HepG2 (cell line): ENCODE measurements around the gene HNF1B. TPM values are rescaled to one million over a fixed set of nuclear protein-coding genes. Genes with fewer than 3 reads are reported as not detected.
A peak's percentile ranks its signal among the peaks of the same experiment; 100 is the strongest.

ENCODE experiments used
- ATAC-seq: fragments of 200-7000 bp; cut with Tn5 transposase; 3 replicates; pipeline ENCODE4 v1.9.1; 2020; ENCODE audit warnings: mild to moderate bottlenecking, moderate library complexity
- BruUV-seq: library from RNA; stranded (reverse); fragments of 400-500 nt; replicated peaks from 2 replicates; lab custom pipeline; 2021; lab: Mats Ljungman, UMichigan
- CTCF ChIA-PET: fragments of 300-600 bp; formaldehyde crosslinking; extraction: SDS; loops from one replicate; lab custom pipeline; 2021; ENCODE audit warnings: low total read pairs, inconsistent platforms, low intra/inter-chr PET ratio; lab: Yijun Ruan, JAX
- POLR2A ChIA-PET: fragments of 350-600 bp; sonication (Branson Sonifier 250); formaldehyde crosslinking; loops from one replicate; lab custom pipeline; 2020; ENCODE audit warnings: antibody characterized with exemption, inconsistent platforms; lab: Yijun Ruan, JAX
- DNase-seq: peaks from one replicate; pipeline ENCODE4 v3.0.0-alpha.2; 2015; ENCODE audit warnings: low spot score
- FAIRE-seq: peaks from 3 replicates; lab custom pipeline; 2011; peaks lifted over from hg19 to GRCh38; lab: Jason Lieb, UNC
- H2AFZ ChIP-seq: one replicate; pipeline ENCODE4 v1.6.1; 2011; ENCODE audit warnings: low read length, inconsistent platforms
- H3K27ac ChIP-seq: fragments of 300-600 bp; 3 replicates; pipeline ENCODE4 v1.8.0; 2011; ENCODE audit warnings: mixed run types, mild to moderate bottlenecking, mixed read lengths, low read length, inconsistent platforms; ENCODE audit not compliant: insufficient read depth; ENCODE audit errors: extremely low read length
- H3K27me3 ChIP-seq, 2 experiments: fragments of 200-600 bp in 1 of 2; 2 replicates in 1 of 2; 3 replicates in 1 of 2; pipeline versions ENCODE4 v1.6.0 to v1.8.0; 2011; ENCODE audit warnings: low read length in 2 of 2, mild to moderate bottlenecking in 2 of 2, moderate library complexity in 2 of 2, inconsistent platforms in 1 of 2; ENCODE audit not compliant: insufficient read depth in 2 of 2, control insufficient read depth in 1 of 2
- H3K36me3 ChIP-seq, 2 experiments: fragments of 200-600 bp in 1 of 2; replicated peaks in 1 of 2; 2 replicates in 1 of 2; 3 replicates in 1 of 2; pipeline versions ENCODE4 v1.5.1 to v1.8.0; 2011; ENCODE audit warnings: low read length in 2 of 2, inconsistent platforms in 1 of 2; ENCODE audit not compliant: insufficient read depth in 2 of 2, control insufficient read depth in 1 of 2
- H3K4me1 ChIP-seq: 2 replicates; pipeline ENCODE4 v1.5.1; 2012; ENCODE audit warnings: low read length, inconsistent platforms; ENCODE audit not compliant: insufficient read depth
- H3K4me2 ChIP-seq: 2 replicates; pipeline ENCODE4 v1.6.0; 2011; ENCODE audit warnings: low read depth, low read length, inconsistent platforms
- H3K4me3 ChIP-seq, 3 experiments: fragments of 200-600 bp in 1 of 3; sonication (generic), shearing (Covaris generic) in 1 of 3; replicated peaks in 1 of 3; 2 replicates each; pipeline ENCODE4 v1.5.1; 2011 to 2016; ENCODE audit warnings: low read length in 3 of 3, inconsistent platforms in 2 of 3, low read depth in 2 of 3, mild to moderate bottlenecking in 2 of 3, control low read depth in 1 of 3, mixed read lengths in 1 of 3; ENCODE audit not compliant: insufficient read depth in 1 of 3
- H3K79me2 ChIP-seq: one replicate; pipeline ENCODE4 v1.6.1; 2011; ENCODE audit warnings: low read length, inconsistent platforms; ENCODE audit not compliant: insufficient read depth
- H3K9ac ChIP-seq: 2 replicates; pipeline ENCODE4 v1.6.0; 2011; ENCODE audit warnings: mild to moderate bottlenecking, low read depth, low read length, inconsistent platforms; ENCODE audit not compliant: insufficient read depth
- H3K9me3 ChIP-seq: 2 replicates; pipeline ENCODE4 v1.5.1; 2012; ENCODE audit warnings: mild to moderate bottlenecking, low read length
- H4K20me1 ChIP-seq: 2 replicates; pipeline ENCODE4 v1.6.0; 2011; ENCODE audit warnings: inconsistent platforms, mild to moderate bottlenecking, low read length, moderate library complexity; ENCODE audit not compliant: insufficient read depth
- MED1 ChIP-seq: sonication (generic); formaldehyde crosslinking; IDR thresholded peaks from 2 replicates; pipeline ENCODE4 v1.4.0; 2020; ENCODE audit warnings: missing genetic modification reagents
- SNAPC4 ChIP-seq: sonication (generic); formaldehyde crosslinking; IDR thresholded peaks from 2 replicates; pipeline ENCODE4 v1.4.0; 2020; ENCODE audit warnings: mild to moderate bottlenecking, missing genetic modification reagents
- ZKSCAN1 ChIP-seq: fragments of 150-350 bp; IDR thresholded peaks from 2 replicates; pipeline ENCODE4 v1.6.1; 2014; ENCODE audit warnings: low read length
- ZNF354B ChIP-seq: sonication (generic); formaldehyde crosslinking; IDR thresholded peaks from 2 replicates; pipeline ENCODE4 v1.8.0; 2022; ENCODE audit warnings: mild to moderate bottlenecking, missing genetic modification reagents
- ZNF768 ChIP-seq: sonication (generic); formaldehyde crosslinking; IDR thresholded peaks from 2 replicates; pipeline ENCODE4 v1.4.0; 2020; ENCODE audit warnings: missing genetic modification reagents
- WGBS: methylation state at CpG from one replicate; pipeline ENCODE4 v1.1.6; 2017; ENCODE audit warnings: low lambda C conversion rate; 5-methylcytosine and 5-hydroxymethylcytosine counted together
- in situ Hi-C: cut with HindIII; loops from 2 replicates; pipeline ENCODE4 v1.10.0; 2017; ENCODE audit warnings: low pct_unique_long_range_greater_than_20kb; ENCODE audit not compliant: extremely low pct_ligation_motif_present
- intact Hi-C: fragments of 100-400 bp; cut with micrococcal nuclease; formaldehyde crosslinking; loops from one replicate; pipeline ENCODE4 v1.10.0; 2022; ENCODE audit not compliant: unreplicated experiment
- polyA plus RNA-seq, 8 experiments: library from polyadenylated mRNA; depleted of rRNA in 3 of 8; stranded (reverse) in 7 of 8; unstranded in 1 of 8; fragments of >200 nt; fragmentation: Illumina TruSeq in 4 of 8; extraction: Trizol in 4 of 8; gene quantifications; 2 replicates each; pipeline versions ENCODE4 v1.2.1 to v1.2.3, GENCODE V29; 2011 to 2016; ENCODE audit warnings: low read depth in 4 of 8, missing spikeins in 1 of 8, mixed read lengths in 1 of 8; ENCODE audit not compliant: insufficient read depth in 1 of 8
- total RNA-seq, 5 experiments: library from RNA; depleted of rRNA; stranded (reverse); fragments of >200 nt; fragmentation: Illumina TruSeq; extraction: Trizol; gene quantifications; 2 replicates each; pipeline ENCODE4 v1.2.3, GENCODE V29; 2016; ENCODE audit warnings: low read depth in 1 of 5

HNF1B gene
- total and polyA plus RNA-seq, 2 of the 13 experiments (the other 11 are each of a cell fraction or from before 2014, with no cell fraction given) = 1.9 to 5.3 TPM

- Histone ChIP-seq H3K79me2 (no peaks in the 10 kb centered on the region), H3K4me3 (no peak overlapping the region; a peak in 1 of 6 replicates), H4K20me1 (no peaks in the 10 kb centered on the region), H3K9ac (peak overlapping the region; percentile 84), H3K27ac (peak overlapping the region; percentile 97), H2AFZ (no peak overlapping the region), H3K27me3 (no peaks in the 10 kb centered on the region), H3K36me3 (no peaks in the 10 kb centered on the region), H3K9me3 (no peaks in the 10 kb centered on the region), H3K4me1 (peaks cover 89% of the 10 kb centered on the region), H3K4me2 (peak overlapping the region; percentile 84; the same call in 1 of the 2 replicates)
- no TSS peak for BruUV-seq
- DNase-seq = peak; percentile 67
- CTCF ChIA-PET = no interaction called here
- TF ChIP-seq ZNF768 (CRISPR knock-in tag) (no peak), ZKSCAN1 (peak; percentile 44; the same call in 1 of the 2 replicates), MED1 (CRISPR knock-in tag) (no peak), ZNF354B (CRISPR knock-in tag) (no peak), SNAPC4 (no peak)
- in situ Hi-C loops = no loop called here
- POLR2A ChIA-PET = interaction anchor here (2.5 to 3.9 kb wide), 3 partner anchors 23 to 71 kb away, joined by 16 to 30 read pairs (median 27); partner anchors contain the start of gene HNF1B
- intact Hi-C loops = no loop called here
- ATAC-seq = no peak
- FAIRE-seq = no peak
- 60% methylated on average over 1 of the region's 1 CpG for WGBS
Observed at GRCh38 chr17:37674511-37674910, 70.3 kb downstream of the HNF1B start.
